ENCODE data around the gene RNPEPL1.
A peak's percentile ranks its signal among the peaks of the same experiment; 100 is the strongest.

RNPEPL1 gene

DNA sequence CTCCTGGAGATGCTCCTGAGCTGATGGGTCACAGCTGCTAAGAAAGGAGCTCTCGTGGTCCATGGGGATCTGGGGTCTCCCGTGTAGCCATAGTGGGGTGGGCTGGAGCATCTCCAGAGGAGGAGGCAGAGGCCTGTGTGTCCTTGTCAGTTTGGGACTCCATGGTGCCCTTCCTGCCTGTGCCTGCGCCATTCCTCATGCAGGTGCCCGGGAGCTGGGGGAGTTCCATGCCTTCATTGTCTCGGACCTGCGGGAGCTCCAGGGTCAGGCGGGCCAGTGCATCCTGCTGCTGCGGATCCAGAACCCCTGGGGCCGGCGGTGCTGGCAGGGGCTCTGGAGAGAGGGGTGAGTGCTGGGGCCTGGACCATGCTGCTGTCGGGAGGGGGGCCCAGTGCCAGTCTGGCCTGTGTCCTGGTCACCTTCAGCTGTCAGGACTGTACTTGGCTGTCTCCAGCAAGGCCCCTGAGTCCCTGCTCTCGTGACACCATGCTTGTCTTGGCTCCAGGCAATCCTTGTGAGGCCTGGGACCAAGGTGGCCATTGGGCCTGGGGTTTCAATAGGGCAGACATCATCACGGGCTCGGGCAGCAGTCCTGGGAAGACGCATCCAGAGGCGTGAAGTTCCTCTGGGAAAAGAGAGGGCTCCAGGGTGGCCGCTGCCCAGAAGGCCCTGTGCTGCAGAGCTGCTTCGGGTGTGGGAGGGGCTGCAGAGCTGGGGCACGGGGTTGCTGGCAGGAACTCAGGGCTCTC lies 25.6 kb downstream of the RNPEPL1 start:
- no peak for DNase-seq

DNA sequence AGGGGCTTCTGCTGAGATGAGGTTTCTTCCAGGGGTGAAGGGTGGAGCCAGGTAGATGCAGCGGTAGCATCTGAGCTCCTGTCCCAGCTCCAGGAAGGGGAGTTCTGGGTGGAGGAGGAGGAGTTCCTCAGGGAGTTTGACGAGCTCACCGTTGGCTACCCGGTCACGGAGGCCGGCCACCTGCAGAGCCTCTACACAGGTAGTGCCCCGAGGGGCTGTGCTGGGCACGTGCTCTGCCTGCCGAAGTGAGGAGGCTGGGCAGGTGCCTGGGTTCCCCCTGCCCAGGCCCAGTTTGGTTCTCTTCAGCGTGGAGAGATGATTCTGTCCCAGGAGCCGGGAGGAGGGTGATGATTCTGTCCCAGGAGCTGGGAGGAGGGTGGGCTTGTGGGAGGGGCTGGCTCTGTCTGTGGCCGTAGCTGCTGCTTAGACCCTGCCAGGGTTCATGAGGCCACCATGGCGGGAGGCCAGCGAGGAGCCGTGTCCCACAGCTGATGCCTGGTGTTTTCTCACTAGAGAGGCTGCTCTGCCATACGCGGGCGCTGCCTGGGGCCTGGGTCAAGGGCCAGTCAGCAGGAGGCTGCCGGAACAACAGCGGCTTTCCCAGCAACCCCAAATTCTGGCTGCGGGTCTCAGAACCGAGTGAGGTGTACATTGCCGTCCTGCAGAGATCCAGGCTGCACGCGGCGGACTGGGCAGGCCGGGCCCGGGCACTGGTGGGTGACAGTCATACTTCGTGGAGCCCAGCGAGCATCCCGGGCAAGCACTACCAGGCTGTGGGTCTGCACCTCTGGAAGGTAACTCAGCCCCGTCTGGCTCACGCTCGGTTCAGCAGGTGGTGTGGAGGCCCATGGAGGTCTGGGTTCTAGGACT lies 26.5 kb downstream of the RNPEPL1 start:
- no peak for DNase-seq

DNA sequence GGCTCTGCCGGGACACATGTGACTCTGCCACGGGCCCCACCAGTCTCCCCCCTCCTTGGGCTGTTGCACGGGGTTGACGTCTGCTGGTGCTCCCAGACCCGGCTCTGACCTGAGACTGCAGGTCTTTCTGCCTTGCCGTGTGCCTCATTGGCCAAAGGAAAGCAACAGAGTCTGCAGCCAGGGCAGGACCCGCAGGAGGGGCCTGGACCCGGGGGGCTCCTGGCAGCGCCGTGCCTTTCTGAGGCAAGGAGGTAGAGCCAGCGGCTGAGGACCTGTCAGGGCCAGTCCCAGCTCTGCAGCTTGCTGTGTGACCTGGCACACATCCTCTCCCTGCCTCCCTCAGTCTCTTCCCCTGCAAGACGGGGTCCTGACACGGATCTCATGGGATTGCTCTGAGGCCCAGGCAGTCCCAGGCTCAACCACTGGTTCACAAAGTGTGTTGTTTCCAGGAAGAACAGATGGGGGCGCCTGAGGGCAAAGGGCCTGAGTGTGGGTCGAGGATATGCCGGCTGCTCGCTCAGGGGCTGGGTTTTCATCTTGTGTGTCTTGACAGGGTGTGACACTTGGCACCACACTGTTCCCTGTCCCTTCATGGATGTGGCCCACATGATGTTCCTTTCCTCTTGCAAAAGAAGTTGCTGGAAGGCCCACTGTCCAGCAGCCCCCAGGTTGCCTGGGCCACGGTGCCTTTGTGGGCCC lies 27.2 kb downstream of the RNPEPL1 start:
- DNase-seq: peak; percentile 34 to 35

DNA sequence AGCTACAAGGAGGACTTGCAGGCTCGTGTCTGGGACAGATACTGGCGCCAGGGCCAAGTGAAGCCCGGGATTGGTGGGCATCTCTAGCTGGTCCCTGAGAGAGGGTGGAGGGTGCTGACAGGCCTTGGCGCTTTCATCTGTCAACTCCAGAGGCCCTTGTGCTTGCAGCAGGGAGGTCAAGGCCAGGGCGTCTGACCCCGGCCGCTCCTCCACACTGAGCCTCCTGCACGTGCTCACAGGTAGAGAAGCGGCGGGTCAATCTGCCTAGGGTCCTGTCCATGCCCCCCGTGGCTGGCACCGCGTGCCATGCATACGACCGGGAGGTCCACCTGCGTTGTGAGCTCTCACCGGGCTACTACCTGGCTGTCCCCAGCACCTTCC lies 27.8 kb downstream of the RNPEPL1 start:
- no peak for DNase-seq

- no peak for DNase-seq
Observed at GRCh38 chr2:240596491-240596931, 28.2 kb downstream of the RNPEPL1 start.

- DNase-seq: no peak
Observed at GRCh38 chr2:240597054-240597418, 28.8 kb downstream of the RNPEPL1 start.

- DNase-seq: no peak
Observed at GRCh38 chr2:240597419-240598181, 29.3 kb downstream of the RNPEPL1 start.

- no peak for DNase-seq
Observed at GRCh38 chr2:240598311-240598911, 30.1 kb downstream of the RNPEPL1 start.

DNA sequence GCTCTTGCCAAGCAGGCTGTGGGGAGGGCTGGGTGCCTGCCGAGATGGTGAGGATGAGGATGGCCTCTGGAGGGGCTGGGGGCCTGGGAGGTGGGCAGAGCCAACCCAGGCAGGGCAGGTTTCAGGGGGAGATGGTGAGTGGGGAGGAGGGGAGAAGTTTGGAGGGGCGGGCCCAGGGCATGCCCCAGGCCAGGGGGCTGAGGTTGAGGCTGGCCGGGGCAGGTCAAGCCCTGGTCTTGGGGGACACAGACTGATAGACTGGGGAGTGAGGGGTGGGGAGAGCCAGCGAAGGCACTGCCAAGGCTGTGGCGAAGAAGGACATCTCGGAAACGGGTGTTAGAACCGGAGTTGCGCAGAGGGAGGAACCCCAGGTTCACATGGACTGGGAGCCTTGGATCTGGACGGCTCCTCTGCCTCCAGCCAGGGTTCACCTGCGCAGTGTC lies 30.9 kb downstream of the RNPEPL1 start:
- no peak for DNase-seq

GRCh38 chr2:240600451-240600961 lies 32.2 kb downstream of the RNPEPL1 start:
- DNase-seq: no peak

DNA sequence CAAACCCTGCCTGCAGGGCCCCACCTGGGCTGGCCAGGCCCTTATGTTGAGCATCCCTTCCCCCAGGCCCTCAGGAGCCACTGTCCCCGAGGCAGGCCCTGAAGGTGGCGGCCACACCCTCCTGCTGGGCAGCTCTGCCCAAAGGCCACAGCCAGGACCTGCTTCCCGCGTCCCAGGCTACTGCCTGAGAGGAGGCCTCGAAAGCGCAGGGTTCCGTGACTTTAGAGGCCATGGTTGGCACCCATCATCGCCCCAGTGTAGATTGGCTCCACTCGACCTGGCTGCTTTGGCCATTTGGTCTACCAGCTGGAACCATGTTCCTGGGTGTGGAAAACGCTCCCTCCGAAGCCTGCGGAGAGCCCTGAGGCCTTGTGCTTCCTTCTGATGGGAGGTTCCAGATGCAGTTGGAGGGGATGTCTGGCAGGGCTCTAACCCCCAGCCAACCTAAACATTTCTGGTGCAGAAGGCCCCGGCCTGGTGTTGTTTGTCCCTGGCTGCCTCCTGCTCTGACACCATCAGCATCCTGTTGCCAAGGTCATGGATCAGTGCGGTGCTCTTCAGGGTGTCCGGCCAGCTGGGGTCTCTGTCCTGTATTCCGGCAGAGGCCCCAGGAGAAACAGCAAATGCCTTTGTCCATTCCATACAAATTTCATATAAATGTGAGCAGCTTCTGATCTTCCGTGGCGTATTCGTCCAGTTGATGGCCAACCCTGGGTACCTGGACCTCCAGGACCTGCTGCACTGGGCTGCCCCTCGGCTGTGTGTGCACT lies 33.0 kb downstream of the RNPEPL1 start:
- no peak for DNase-seq

DNA sequence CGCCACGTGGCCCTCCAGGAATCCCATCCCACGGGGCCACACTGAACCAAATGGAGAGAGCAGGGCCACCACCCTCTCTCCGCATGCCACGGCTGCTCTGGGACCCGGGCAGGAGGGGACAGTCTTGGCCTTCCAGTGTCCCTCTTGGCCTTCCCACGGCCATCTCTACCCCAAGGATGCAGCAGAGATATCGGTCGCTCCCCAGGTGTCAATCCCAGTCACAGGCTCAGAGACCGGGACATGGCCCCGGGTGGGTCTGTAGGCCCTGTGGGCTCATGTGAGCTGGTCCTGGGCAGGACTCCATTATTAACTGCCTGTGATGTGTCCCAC lies 33.5 kb downstream of the RNPEPL1 start:
- DNase-seq: no peak

DNA sequence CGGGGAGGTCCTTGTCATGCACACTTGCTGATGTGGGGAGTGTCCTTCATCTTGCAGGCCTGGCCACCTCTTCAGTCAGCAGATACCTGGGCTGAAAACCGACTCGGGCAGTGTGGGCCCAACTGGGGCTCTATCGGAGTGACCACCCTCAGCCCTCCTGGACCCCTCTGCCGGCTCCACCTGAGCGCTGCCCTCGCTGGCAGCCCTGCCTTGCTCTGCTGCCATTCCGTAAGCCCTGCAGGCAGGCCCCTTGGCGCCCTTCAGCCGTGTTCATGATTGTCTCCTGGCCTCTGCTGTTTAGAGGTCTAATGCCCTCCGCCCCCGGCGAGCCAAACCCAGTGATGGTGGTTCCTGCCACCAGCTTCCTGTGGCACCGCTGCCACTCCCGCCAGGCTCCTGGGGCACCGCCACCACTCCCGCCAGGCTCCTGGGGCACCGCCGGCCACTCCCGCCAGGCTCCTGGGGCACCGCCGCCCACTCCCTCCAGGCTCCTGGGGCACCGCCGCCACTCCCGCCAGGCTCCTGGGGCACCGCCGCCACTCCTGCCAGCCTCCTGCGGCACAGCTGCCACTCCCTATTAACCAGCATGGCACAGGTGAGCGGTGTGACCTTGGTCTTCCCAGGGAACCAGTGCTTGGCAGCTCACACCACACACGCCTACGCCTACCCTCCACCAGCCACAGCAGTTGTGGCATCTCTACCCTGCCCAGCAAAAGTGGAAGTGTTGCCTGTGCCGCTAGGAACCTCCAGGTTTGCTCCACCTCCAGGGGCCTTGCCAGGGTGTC lies 34.2 kb downstream of the RNPEPL1 start:
- DNase-seq: no peak

DNA sequence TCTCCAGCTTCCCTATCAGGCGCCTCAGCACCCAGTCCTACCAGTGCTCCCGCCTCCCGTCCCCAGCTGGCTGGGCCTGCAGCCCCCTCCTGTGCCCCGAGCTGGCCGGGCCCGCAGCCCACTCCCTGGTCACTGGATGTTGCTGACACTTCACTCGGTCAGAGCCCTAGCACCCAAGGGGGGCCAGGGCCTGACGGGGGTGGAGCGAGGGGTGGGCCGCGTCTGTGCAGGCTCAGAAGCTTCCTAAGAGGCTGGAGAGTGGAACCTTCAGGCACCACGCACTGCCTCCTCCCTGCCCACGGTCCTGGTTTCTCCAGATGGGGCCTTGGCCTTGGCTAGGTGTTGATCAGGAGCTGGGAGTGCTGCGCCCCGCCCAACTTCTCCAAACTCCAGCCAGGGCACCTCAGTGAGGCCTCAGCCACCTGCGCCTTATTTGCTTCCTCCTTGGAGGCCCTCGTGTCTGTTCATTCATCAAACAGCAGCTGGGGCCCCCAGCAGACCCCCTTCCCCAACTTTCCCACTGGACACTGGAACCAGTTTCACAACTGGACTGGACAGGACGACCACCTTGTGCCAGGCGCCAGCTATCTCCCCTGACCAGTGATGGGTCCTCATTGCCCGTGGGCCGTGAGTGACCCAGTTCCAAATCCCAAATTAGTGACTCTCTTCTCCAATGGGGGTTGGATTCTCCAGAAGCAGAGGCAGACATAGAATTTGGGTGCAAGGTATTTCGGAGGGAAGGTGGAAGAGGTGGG lies 35.0 kb downstream of the RNPEPL1 start:
- DNase-seq: no peak

GRCh38 chr2:240603846-240604245 lies 35.6 kb downstream of the RNPEPL1 start:
- no peak for DNase-seq

DNA sequence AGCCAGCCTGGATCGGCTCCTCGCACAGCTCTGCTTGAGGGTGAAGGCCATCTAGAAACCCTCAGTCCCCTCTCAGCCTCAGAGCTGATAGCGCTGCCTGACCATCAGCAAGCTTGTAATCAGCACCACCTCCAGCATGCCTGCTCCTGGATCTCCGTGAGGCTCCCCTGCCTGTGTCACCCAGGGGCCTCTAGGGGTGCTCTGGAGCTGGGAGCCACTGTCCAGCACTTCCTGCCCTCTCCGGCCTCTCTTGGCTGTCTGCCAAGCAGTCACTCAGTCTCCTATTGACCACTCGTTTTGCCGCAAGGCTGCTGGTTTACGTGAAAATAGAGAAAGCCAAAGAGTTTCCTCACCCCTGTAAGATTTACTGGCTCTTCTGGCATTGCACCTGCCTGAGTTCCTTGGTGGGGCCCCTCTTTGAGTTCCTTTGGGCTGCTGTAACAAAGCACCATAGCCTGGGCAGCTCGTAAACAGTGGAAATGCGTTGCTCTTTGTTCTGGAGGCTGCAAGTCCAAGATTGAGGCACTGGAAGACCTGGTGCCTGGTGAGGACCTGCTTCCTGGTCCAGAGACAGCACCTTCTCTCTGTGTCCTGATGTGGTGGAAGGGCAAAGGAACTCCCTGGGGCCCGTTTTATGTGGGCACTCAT lies 36.1 kb downstream of the RNPEPL1 start:
- peak in 1 of 2 donors; percentile 49 for DNase-seq

GRCh38 chr2:240604939-240605716 lies 36.8 kb downstream of the RNPEPL1 start:
- no peak for DNase-seq

All from CD4-positive, alpha-beta T cell treated with Interleukin-1 beta for 1 hour (primary cell).